Measurements from ENCODE around the gene CCDC117.

Gene CCDC117

DNA sequence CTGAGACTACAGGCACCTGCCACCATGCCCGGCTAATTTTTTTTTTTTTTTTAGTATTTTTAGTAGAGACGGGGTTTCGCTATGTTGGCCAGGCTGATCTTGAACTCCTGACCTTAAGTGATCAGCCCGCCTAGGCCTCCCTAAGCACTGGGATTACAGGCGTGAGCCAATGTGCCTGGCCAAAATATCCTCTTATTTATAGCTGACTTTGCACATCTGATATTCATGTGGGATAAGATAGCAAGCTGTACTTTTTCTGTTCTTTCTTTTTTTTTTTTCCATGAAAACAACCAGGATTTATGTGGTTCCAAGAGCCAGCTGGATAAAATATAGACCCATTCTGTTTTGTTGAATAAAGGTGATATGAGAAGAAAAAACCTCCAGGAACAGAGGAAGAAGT lies 40.0 kb downstream of the CCDC117 start:
- POLR2A ChIA-PET, result interaction anchor here (6.7 kb wide), 1 partner anchor 12 kb away, joined by 48 read pairs; the partner anchor contains the start of gene XBP1
- TF ChIP-seq FOXM1 (IDR thresholded peaks at IDR 0.05; ENCODE audit: borderline replicate concordance) (no peak), BHLHE40 (IDR thresholded peaks at IDR 0.05; ENCODE audit: borderline replicate concordance) (no peak), HDGF (IDR thresholded peaks at IDR 0.05; ENCODE audit: borderline replicate concordance) (no peak), SP1 (IDR thresholded peaks at IDR 0.05) (no peak), LEF1 (IDR thresholded peaks at IDR 0.05; ENCODE audit: borderline replicate concordance) (no peak), FOXA1 (IDR thresholded peaks at IDR 0.05) (no peak), SUZ12 (IDR thresholded peaks at IDR 0.05) (no peak), ELF4 (IDR thresholded peaks at IDR 0.05) (no peak), CTBP1 (IDR thresholded peaks at IDR 0.05; ENCODE audit: borderline replicate concordance) (no peak), ARNT (IDR thresholded peaks at IDR 0.05) (no peak), TARDBP (IDR thresholded peaks at IDR 0.05) (no peak), NFRKB (IDR thresholded peaks at IDR 0.05) (no peak), FOXK2 (IDR thresholded peaks at IDR 0.05) (no peak), L3MBTL2 (conservative IDR thresholded peaks at IDR 0.05) (no peak), ZNF384 (IDR thresholded peaks at IDR 0.05) (no peak)
- TF ChIP-seq, protein P1, sequence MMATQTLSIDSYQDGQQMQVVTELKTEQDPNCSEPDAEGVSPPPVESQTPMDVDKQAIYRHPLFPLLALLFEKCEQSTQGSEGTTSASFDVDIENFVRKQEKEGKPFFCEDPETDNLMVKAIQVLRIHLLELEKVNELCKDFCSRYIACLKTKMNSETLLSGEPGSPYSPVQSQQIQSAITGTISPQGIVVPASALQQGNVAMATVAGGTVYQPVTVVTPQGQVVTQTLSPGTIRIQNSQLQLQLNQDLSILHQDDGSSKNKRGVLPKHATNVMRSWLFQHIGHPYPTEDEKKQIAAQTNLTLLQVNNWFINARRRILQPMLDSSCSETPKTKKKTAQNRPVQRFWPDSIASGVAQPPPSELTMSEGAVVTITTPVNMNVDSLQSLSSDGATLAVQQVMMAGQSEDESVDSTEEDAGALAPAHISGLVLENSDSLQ (IDR thresholded peaks at IDR 0.05), result no peak
- CTCF ChIA-PET, result interaction anchor here (0.6 kb wide), 2 partner anchors 25 to 29 kb away, joined by 3 read pairs; no protein-coding TSS in a partner anchor
- no peak for DNase-seq (ENCODE audit: extremely low spot score)

GRCh38 chr22:28813772-28814518 lies 41.5 kb downstream of the CCDC117 start:
- ChIA-PET POLR2A (interaction anchor here (1.0 to 6.7 kb wide), 2 partner anchors 14 to 20 kb away, joined by 4 to 48 read pairs; partner anchors contain the start of gene XBP1), CTCF (no interaction called here)
- TF ChIP-seq NFRKB (IDR thresholded peaks at IDR 0.05) (no peak), ELF4 (IDR thresholded peaks at IDR 0.05) (no peak), FOXM1 (IDR thresholded peaks at IDR 0.05; ENCODE audit: borderline replicate concordance) (no peak), HDGF (IDR thresholded peaks at IDR 0.05; ENCODE audit: borderline replicate concordance) (no peak), SP1 (IDR thresholded peaks at IDR 0.05) (no peak)
- no peak for DNase-seq (ENCODE audit: extremely low spot score)

GRCh38 chr22:28815111-28815510 lies 42.6 kb downstream of the CCDC117 start:
- ChIA-PET POLR2A (interaction anchor here (6.7 kb wide), 1 partner anchor 15 kb away, joined by 48 read pairs; the partner anchor contains the start of gene XBP1), CTCF (no interaction called here)
- TF ChIP-seq CTBP1 (IDR thresholded peaks at IDR 0.05; ENCODE audit: borderline replicate concordance) (no peak), FOXM1 (IDR thresholded peaks at IDR 0.05; ENCODE audit: borderline replicate concordance) (no peak), HDGF (IDR thresholded peaks at IDR 0.05; ENCODE audit: borderline replicate concordance) (no peak), L3MBTL2 (conservative IDR thresholded peaks at IDR 0.05) (no peak), BHLHE40 (IDR thresholded peaks at IDR 0.05; ENCODE audit: borderline replicate concordance) (no peak), SUZ12 (IDR thresholded peaks at IDR 0.05) (no peak), ELF4 (IDR thresholded peaks at IDR 0.05) (no peak), NFRKB (IDR thresholded peaks at IDR 0.05) (no peak), ZNF384 (IDR thresholded peaks at IDR 0.05) (no peak), LEF1 (IDR thresholded peaks at IDR 0.05; ENCODE audit: borderline replicate concordance) (no peak), FOXA1 (IDR thresholded peaks at IDR 0.05) (no peak), SP1 (IDR thresholded peaks at IDR 0.05) (no peak), FOXK2 (IDR thresholded peaks at IDR 0.05) (no peak)
- TF ChIP-seq, protein P1 (IDR thresholded peaks at IDR 0.05), result no peak
- no peak for DNase-seq (ENCODE audit: extremely low spot score)

- no peak for TF ChIP-seq FOXK2 (IDR thresholded peaks at IDR 0.05)
- TF ChIP-seq NFRKB (IDR thresholded peaks at IDR 0.05), result no peak
- TF ChIP-seq CTBP1 (IDR thresholded peaks at IDR 0.05; ENCODE audit: borderline replicate concordance), result no peak
- TF ChIP-seq BHLHE40 (IDR thresholded peaks at IDR 0.05; ENCODE audit: borderline replicate concordance), result no peak
- TF ChIP-seq, protein P1 (IDR thresholded peaks at IDR 0.05), result no peak
- TF ChIP-seq L3MBTL2 (conservative IDR thresholded peaks at IDR 0.05), result no peak
- no peak for TF ChIP-seq ELF4 (IDR thresholded peaks at IDR 0.05)
- TF ChIP-seq SP1 (IDR thresholded peaks at IDR 0.05), result no peak
- TF ChIP-seq ARNT (IDR thresholded peaks at IDR 0.05), result no peak
- no peak for TF ChIP-seq LEF1 (IDR thresholded peaks at IDR 0.05; ENCODE audit: borderline replicate concordance)
- no peak for DNase-seq (ENCODE audit: extremely low spot score)
- ChIA-PET POLR2A (interaction anchor here (6.7 kb wide), 1 partner anchor 15 kb away, joined by 48 read pairs; the partner anchor contains the start of gene XBP1), CTCF (no interaction called here)
These were observed 43.2 kb downstream of the CCDC117 start for GRCh38 chr22:28815729-28816128.

GRCh38 chr22:28817064-28817463 lies 44.6 kb downstream of the CCDC117 start:
- ChIA-PET POLR2A (interaction anchor here (6.7 kb wide), 1 partner anchor 17 kb away, joined by 48 read pairs; the partner anchor contains the start of gene XBP1), CTCF (no interaction called here)
- DNase-seq (ENCODE audit: extremely low spot score), result no peak
- TF ChIP-seq LEF1 (IDR thresholded peaks at IDR 0.05; ENCODE audit: borderline replicate concordance) (no peak), SUZ12 (IDR thresholded peaks at IDR 0.05) (no peak), BHLHE40 (IDR thresholded peaks at IDR 0.05; ENCODE audit: borderline replicate concordance) (no peak), FOXK2 (IDR thresholded peaks at IDR 0.05) (no peak), FOXM1 (IDR thresholded peaks at IDR 0.05; ENCODE audit: borderline replicate concordance) (no peak), L3MBTL2 (conservative IDR thresholded peaks at IDR 0.05) (no peak), SP1 (IDR thresholded peaks at IDR 0.05) (no peak), NFRKB (IDR thresholded peaks at IDR 0.05) (no peak), CTBP1 (IDR thresholded peaks at IDR 0.05; ENCODE audit: borderline replicate concordance) (no peak)
- TF ChIP-seq, protein P1 (IDR thresholded peaks at IDR 0.05), result no peak

All from HEK293T (cell line).